Osteoblast (primary cell): ENCODE results near the gene INPP4B. TPM values are rescaled to one million over a fixed set of nuclear protein-coding genes. Genes with fewer than 3 reads are reported as not detected.

Experiments
- DNase-seq: peaks from one replicate; pipeline ENCODE4 v3.0.0; 2011; ENCODE audit warnings: low spot score, mixed read lengths; ENCODE audit not compliant: insufficient read length; ENCODE audit errors: missing footprints
- H2AFZ ChIP-seq: 2 replicates; pipeline ENCODE4 v1.6.0; 2011; ENCODE audit warnings: mild to moderate bottlenecking, low read length
- H3K27ac ChIP-seq: 2 replicates; pipeline ENCODE4 v1.5.1; 2011; ENCODE audit warnings: mild to moderate bottlenecking, low read depth, low read length, moderate library complexity
- H3K27me3 ChIP-seq: 2 replicates; pipeline ENCODE4 v1.6.0; 2012; ENCODE audit warnings: mild to moderate bottlenecking, control low read depth, inconsistent platforms, low read length, moderate library complexity; ENCODE audit not compliant: insufficient read depth
- H3K36me3 ChIP-seq: 2 replicates; pipeline ENCODE4 v1.5.1; 2011; ENCODE audit warnings: mild to moderate bottlenecking, low read length, control low read depth, moderate library complexity; ENCODE audit not compliant: insufficient read depth
- H3K4me1 ChIP-seq: 2 replicates; pipeline ENCODE4 v1.5.1; 2011; ENCODE audit warnings: mild to moderate bottlenecking, low read length, control low read depth, moderate library complexity; ENCODE audit not compliant: insufficient read depth
- H3K4me2 ChIP-seq: 2 replicates; pipeline ENCODE4 v1.6.0; 2011; ENCODE audit warnings: mild to moderate bottlenecking, low read length; ENCODE audit not compliant: insufficient read depth
- H3K4me3 ChIP-seq: fragments of 200-600 bp; sonication (generic); 3 replicates; pipeline ENCODE4 v1.5.1; 2012; ENCODE audit warnings: mild to moderate bottlenecking, low read length, inconsistent platforms; ENCODE audit not compliant: insufficient read depth
- H3K79me2 ChIP-seq: 2 replicates; pipeline ENCODE4 v1.6.0; 2012; ENCODE audit warnings: mild to moderate bottlenecking, low read length, control low read depth, inconsistent platforms; ENCODE audit not compliant: insufficient read depth
- H3K9me3 ChIP-seq: 2 replicates; pipeline ENCODE4 v1.5.1; 2011; ENCODE audit warnings: low read depth, low read length, control low read depth
- H4K20me1 ChIP-seq: 2 replicates; pipeline ENCODE4 v1.6.0; 2012; ENCODE audit warnings: mild to moderate bottlenecking, low read length, control low read depth; ENCODE audit not compliant: insufficient read depth
- CTCF ChIP-seq: IDR thresholded peaks from 2 replicates; pipeline ENCODE4 v1.5.1; 2011; ENCODE audit warnings: mild to moderate bottlenecking, low read depth, low read length, moderate library complexity; ENCODE audit errors: extremely low read depth
- total RNA-seq: library from RNA; depleted of rRNA; stranded (reverse); fragments of >200 nt; gene quantifications from 2 replicates; pipeline ENCODE4 v1.2.3, GENCODE V29; 2012

Gene INPP4B
- total RNA-seq, 1 donor: 11.6 TPM

- Histone ChIP-seq H2AFZ (no peak overlapping the region), H3K4me2 (no peak overlapping the region), H3K36me3 (no peaks in the 10 kb centered on the region), H3K79me2 (peaks cover 35% of the 10 kb centered on the region), H3K27ac (no peak overlapping the region), H3K4me3 (no peak overlapping the region), H4K20me1 (no peaks in the 10 kb centered on the region), H3K4me1 (no peaks in the 10 kb centered on the region), H3K27me3 (no peaks in the 10 kb centered on the region), H3K9me3 (no peaks in the 10 kb centered on the region)
- DNase-seq: no peak
- no peak for TF ChIP-seq CTCF
Observed at GRCh38 chr4:142345924-142346323, 500.2 kb downstream of the INPP4B start.

GRCh38 chr4:142341268-142341667 is 504.8 kb downstream of the INPP4B start:
- Histone ChIP-seq H3K4me1 (no peaks in the 10 kb centered on the region), H3K4me2 (no peak overlapping the region), H3K4me3 (no peak overlapping the region), H3K27me3 (no peaks in the 10 kb centered on the region), H2AFZ (no peak overlapping the region), H3K9me3 (no peaks in the 10 kb centered on the region), H3K79me2 (peaks cover 21% of the 10 kb centered on the region), H3K27ac (no peak overlapping the region), H3K36me3 (no peaks in the 10 kb centered on the region), H4K20me1 (no peaks in the 10 kb centered on the region)
- DNase-seq: no peak
- no peak for TF ChIP-seq CTCF

- H4K20me1 ChIP-seq: no peaks in the 10 kb centered on the region
- no peak overlapping the region for H3K27ac ChIP-seq
- peaks cover 20% of the 10 kb centered on the region for H3K79me2 ChIP-seq
Observed at GRCh38 chr4:142339053-142339452, 507.0 kb downstream of the INPP4B start.

GRCh38 chr4:142336251-142336934 is 509.7 kb downstream of the INPP4B start:
- Histone ChIP-seq H4K20me1 (no peaks in the 10 kb centered on the region), H3K27ac (no peak overlapping the region), H3K4me1 (peaks cover 6% of the 10 kb centered on the region), H3K36me3 (no peaks in the 10 kb centered on the region), H3K27me3 (no peaks in the 10 kb centered on the region), H3K4me3 (no peak overlapping the region), H2AFZ (no peak overlapping the region), H3K79me2 (peaks cover 14% of the 10 kb centered on the region), H3K4me2 (no peak overlapping the region), H3K9me3 (no peaks in the 10 kb centered on the region)
- peak; percentile 36 for DNase-seq
- TF ChIP-seq CTCF: no peak

More at GRCh38 chr4:142339053-142339452, 507.0 kb downstream of the INPP4B start:
- H3K27me3 ChIP-seq: no peaks in the 10 kb centered on the region
- no peak overlapping the region for H3K4me2 ChIP-seq
- TF ChIP-seq CTCF: no peak
- no peaks in the 10 kb centered on the region for H3K9me3 ChIP-seq
- peak; percentile 29 for DNase-seq
- H2AFZ ChIP-seq: no peak overlapping the region
- no peak overlapping the region for H3K4me3 ChIP-seq
- no peaks in the 10 kb centered on the region for H3K36me3 ChIP-seq
- H3K4me1 ChIP-seq: no peaks in the 10 kb centered on the region
